GM19193 (cell line): ENCODE measurements around the gene C7orf57.

Experiments used
- POLR2A ChIP-seq: IDR thresholded peaks from 4 replicates; pipeline ENCODE4 v1.6.1; 2011; ENCODE audit not compliant: insufficient read depth, insufficient read length; ENCODE audit errors: extremely low read depth

The C7orf57 gene

GRCh38 chr7:48035301-48035966, at the start of gene C7orf57:
Gene C7orf57 (plus strand): TSS chr7:48035543. CDS start chr7:48036309, 766 bp downstream.
- no peak for TF ChIP-seq POLR2A

GRCh38 chr7:47988496-47989386, 46.6 kb upstream of the C7orf57 start:
- no peak for TF ChIP-seq POLR2A

- TF ChIP-seq POLR2A: no peak
These were observed 44.8 kb upstream of the C7orf57 start for GRCh38 chr7:47990592-47990991.

- TF ChIP-seq POLR2A: no peak
These were observed 44.1 kb upstream of the C7orf57 start for GRCh38 chr7:47991270-47991669.

- TF ChIP-seq POLR2A: peak; percentile 60
These were observed 43.5 kb upstream of the C7orf57 start for GRCh38 chr7:47991741-47992311.

- no peak for TF ChIP-seq POLR2A
These were observed 42.9 kb upstream of the C7orf57 start for GRCh38 chr7:47992446-47992845.

- TF ChIP-seq POLR2A: no peak
These were observed 35.9 kb upstream of the C7orf57 start for GRCh38 chr7:47999413-47999812.

GRCh38 chr7:48004032-48004431, 31.3 kb upstream of the C7orf57 start:
- TF ChIP-seq POLR2A: no peak

GRCh38 chr7:48004638-48005037, 30.7 kb upstream of the C7orf57 start:
- TF ChIP-seq POLR2A: no peak

- no peak for TF ChIP-seq POLR2A
These were observed 28.5 kb upstream of the C7orf57 start for GRCh38 chr7:48006866-48007265.

- no peak for TF ChIP-seq POLR2A
These were observed 26.1 kb upstream of the C7orf57 start for GRCh38 chr7:48009257-48009656.

GRCh38 chr7:48009954-48010353, 25.4 kb upstream of the C7orf57 start:
- TF ChIP-seq POLR2A: no peak

GRCh38 chr7:48011323-48011722, 24.0 kb upstream of the C7orf57 start:
- no peak for TF ChIP-seq POLR2A

- TF ChIP-seq POLR2A: no peak
These were observed 23.4 kb upstream of the C7orf57 start for GRCh38 chr7:48011951-48012350.

GRCh38 chr7:48016641-48017040, 18.7 kb upstream of the C7orf57 start:
- TF ChIP-seq POLR2A: no peak
